MCF 10A (cell line): ENCODE measurements around the gene SQOR. TPM values are rescaled to one million over a fixed set of nuclear protein-coding genes. Genes with fewer than 3 reads are reported as not detected.
A peak's percentile ranks its signal among the peaks of the same experiment; 100 is the strongest.

ENCODE experiments used
- BruUV-seq: library from RNA; stranded (reverse); fragments of 400-500 nt; replicated peaks from 2 replicates; lab custom pipeline; 2021; lab: Mats Ljungman, UMichigan
- CTCF ChIA-PET: fragments of 300-600 bp; sonication (Branson Sonifier 250); formaldehyde crosslinking; extraction: SDS; loops from one replicate; lab custom pipeline; 2021; ENCODE audit warnings: antibody characterized with exemption, inconsistent platforms; lab: Yijun Ruan, JAX
- POLR2A ChIA-PET: fragments of 300-600, 350-650 bp; sonication (Branson Sonifier 250); formaldehyde crosslinking; extraction: SDS; loops from one replicate; lab custom pipeline; 2020; ENCODE audit warnings: antibody characterized with exemption, inconsistent platforms; lab: Yijun Ruan, JAX
- DNase-seq: peaks from one replicate; pipeline ENCODE4 v3.0.0-alpha.2; 2018; ENCODE audit not compliant: unreplicated experiment
- H3K27ac Mint-ChIP-seq: one replicate; pipeline ENCODE4 v1.8.0; 2022; ENCODE audit warnings: mild to moderate bottlenecking, low read depth, mixed read lengths; ENCODE audit not compliant: unreplicated experiment
- H3K27me3 Mint-ChIP-seq: one replicate; pipeline ENCODE4 v1.8.0; 2022; ENCODE audit warnings: mixed read lengths; ENCODE audit not compliant: insufficient read depth, unreplicated experiment
- H3K36me3 Mint-ChIP-seq: one replicate; pipeline ENCODE4 v1.8.0; 2022; ENCODE audit warnings: mild to moderate bottlenecking, moderate library complexity, mixed read lengths; ENCODE audit not compliant: insufficient read depth, unreplicated experiment
- H3K4me1 Mint-ChIP-seq: one replicate; pipeline ENCODE4 v1.8.0; 2022; ENCODE audit warnings: mixed read lengths; ENCODE audit not compliant: insufficient read depth, unreplicated experiment
- H3K4me3 Mint-ChIP-seq: one replicate; pipeline ENCODE4 v1.8.0; 2022; ENCODE audit warnings: mild to moderate bottlenecking, moderate library complexity, mixed read lengths; ENCODE audit not compliant: unreplicated experiment
- H3K9me3 Mint-ChIP-seq: one replicate; pipeline ENCODE4 v1.8.0; 2022; ENCODE audit warnings: mixed read lengths; ENCODE audit not compliant: unreplicated experiment
- intact Hi-C: fragments of 100-400 bp; cut with micrococcal nuclease; formaldehyde crosslinking; loops from 2 replicates; pipeline ENCODE4 v1.14.1; 2022
- total RNA-seq: library from RNA; stranded (reverse); gene quantifications from 2 replicates; pipeline ENCODE4 v1.2.3, GENCODE V29; 2022
- TF ChIP-seq, protein P1 (sequence below): fragments of 200-600 bp; IDR thresholded peaks from one replicate; pipeline ENCODE4 v1.8.0; 2022; ENCODE audit warnings: antibody characterized with exemption, mild to moderate bottlenecking; ENCODE audit not compliant: unreplicated experiment

Gene SQOR
- total RNA-seq, 1 experiment from 2014 or later: 75.0 TPM

DNA sequence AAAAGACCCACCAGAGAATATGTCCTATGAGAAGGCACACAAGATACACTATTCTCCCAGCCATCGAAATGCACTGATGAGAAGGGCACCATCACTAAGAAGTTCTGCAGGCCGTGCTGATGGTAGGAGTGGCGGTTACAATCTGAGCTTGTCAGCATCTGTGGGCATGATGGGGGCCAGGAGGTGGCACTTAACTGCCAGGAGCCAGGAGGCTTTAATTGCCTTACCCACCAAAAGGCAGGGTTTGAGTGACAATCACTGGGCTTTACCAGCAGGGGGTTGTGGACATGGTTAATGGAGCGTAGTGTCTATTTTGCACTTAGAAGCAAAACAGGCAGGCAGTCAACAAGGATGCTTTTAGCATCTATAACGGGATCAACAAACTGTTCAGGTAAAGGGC, 16.0 kb upstream of the SQOR start:
- Mint-ChIP-seq H3K27ac (no peak overlapping the region), H3K36me3 (no peaks in the 10 kb centered on the region), H3K4me1 (no peaks in the 10 kb centered on the region), H3K27me3 (no peaks in the 10 kb centered on the region), H3K9me3 (no peaks in the 10 kb centered on the region), H3K4me3 (no peak overlapping the region)
- POLR2A ChIA-PET: no interaction called here
- intact Hi-C loops: no loop called here
- DNase-seq: no peak
- no TSS peak for BruUV-seq
- TF ChIP-seq, protein P1, sequence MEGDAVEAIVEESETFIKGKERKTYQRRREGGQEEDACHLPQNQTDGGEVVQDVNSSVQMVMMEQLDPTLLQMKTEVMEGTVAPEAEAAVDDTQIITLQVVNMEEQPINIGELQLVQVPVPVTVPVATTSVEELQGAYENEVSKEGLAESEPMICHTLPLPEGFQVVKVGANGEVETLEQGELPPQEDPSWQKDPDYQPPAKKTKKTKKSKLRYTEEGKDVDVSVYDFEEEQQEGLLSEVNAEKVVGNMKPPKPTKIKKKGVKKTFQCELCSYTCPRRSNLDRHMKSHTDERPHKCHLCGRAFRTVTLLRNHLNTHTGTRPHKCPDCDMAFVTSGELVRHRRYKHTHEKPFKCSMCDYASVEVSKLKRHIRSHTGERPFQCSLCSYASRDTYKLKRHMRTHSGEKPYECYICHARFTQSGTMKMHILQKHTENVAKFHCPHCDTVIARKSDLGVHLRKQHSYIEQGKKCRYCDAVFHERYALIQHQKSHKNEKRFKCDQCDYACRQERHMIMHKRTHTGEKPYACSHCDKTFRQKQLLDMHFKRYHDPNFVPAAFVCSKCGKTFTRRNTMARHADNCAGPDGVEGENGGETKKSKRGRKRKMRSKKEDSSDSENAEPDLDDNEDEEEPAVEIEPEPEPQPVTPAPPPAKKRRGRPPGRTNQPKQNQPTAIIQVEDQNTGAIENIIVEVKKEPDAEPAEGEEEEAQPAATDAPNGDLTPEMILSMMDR: no peak
- CTCF ChIA-PET: no interaction called here

DNA sequence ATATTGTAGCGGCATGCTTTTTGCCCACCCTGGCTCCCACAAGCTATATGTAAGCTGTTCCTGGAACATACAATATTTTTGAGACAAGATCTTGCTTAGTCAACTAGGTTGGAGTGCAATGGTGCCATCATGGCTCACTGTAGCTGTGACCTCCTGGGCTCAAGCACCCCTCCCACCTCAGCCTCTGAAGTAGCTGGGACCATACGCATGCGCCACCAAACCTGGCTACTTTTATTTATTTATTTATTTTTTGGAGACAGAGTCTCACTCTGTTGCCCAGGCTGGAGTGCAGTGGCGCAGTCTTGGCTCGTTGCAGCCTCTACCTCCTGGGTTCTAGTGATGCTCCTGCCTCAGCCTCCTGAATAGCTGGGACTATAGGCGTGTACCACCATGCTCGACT, 6.7 kb upstream of the SQOR start:
- H3K9me3 Mint-ChIP-seq: peaks cover 16% of the 10 kb centered on the region
- ChIA-PET POLR2A (interaction anchor here (0.8 kb wide), 1 partner anchor 9 kb away, joined by 7 read pairs; no protein-coding TSS in a partner anchor), CTCF (interaction anchor here (0.9 kb wide), 1 partner anchor 12 kb away, joined by 3 read pairs; no protein-coding TSS in a partner anchor)
- intact Hi-C loops: no loop called here
- no TSS peak for BruUV-seq
- H3K4me1 Mint-ChIP-seq: peaks cover 11% of the 10 kb centered on the region
- H3K4me3 Mint-ChIP-seq: no peak overlapping the region
- no peak overlapping the region for H3K27ac Mint-ChIP-seq
- no peak for DNase-seq
- TF ChIP-seq, protein P1: no peak
- H3K27me3 Mint-ChIP-seq: no peaks in the 10 kb centered on the region
- H3K36me3 Mint-ChIP-seq: no peaks in the 10 kb centered on the region

DNA sequence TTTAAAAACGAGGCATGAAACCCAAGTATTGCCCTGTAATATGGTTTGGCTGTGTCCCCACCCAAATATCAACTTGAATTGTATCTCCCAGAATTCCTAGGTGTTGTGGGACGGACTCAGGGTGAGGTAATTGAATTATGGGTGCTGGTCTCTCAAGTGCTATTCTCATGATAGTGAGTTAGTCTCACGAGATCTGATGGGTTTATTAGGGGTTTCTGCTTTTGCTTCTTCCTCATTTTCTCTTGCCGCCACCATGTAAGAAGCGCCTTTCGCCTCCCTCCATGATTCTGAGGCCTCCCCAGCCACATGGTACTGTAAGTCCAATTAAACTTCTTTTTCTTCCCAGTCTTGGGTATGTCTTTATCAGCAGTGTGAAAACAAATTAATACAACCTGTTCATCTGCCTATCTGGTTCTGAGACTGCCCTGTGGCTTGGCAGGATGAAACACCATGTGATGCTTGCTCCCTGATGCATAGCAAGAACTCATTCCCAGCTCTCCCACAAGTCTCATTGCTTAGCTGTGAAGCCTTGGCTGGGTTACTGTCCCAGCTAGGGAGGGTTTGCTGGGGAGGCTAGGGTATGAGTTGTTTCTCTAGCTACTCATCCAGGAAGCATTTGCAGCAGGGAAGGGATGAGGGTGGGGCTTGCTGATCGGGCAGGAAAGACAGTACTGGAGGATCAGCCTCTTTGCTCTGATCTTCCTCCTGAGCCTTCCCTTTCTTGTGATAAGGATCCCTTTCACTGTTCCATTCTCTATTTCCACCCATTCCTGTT, 3.7 kb upstream of the SQOR start:
- no TSS peak for BruUV-seq
- peaks cover 11% of the 10 kb centered on the region for H3K4me1 Mint-ChIP-seq
- no peaks in the 10 kb centered on the region for H3K36me3 Mint-ChIP-seq
- TF ChIP-seq, protein P1: no peak
- peak overlapping the region; percentile 55 for H3K27ac Mint-ChIP-seq
- H3K27me3 Mint-ChIP-seq: no peaks in the 10 kb centered on the region
- intact Hi-C loops: no loop called here
- ChIA-PET CTCF (interaction anchor here (0.6 to 1.6 kb wide), 5 partner anchors 14 to 296 kb away, joined by 3 to 8 read pairs (median 4); no protein-coding TSS in a partner anchor), POLR2A (interaction anchor here (0.6 to 1.5 kb wide), 8 partner anchors 8 to 921 kb away, joined by 3 to 14 read pairs (median 4); partner anchors contain the start of gene BLOC1S6)
- peak; percentile 59 for DNase-seq
- peaks cover 14% of the 10 kb centered on the region for H3K9me3 Mint-ChIP-seq
- peak overlapping the region; percentile 52 for H3K4me3 Mint-ChIP-seq

DNA sequence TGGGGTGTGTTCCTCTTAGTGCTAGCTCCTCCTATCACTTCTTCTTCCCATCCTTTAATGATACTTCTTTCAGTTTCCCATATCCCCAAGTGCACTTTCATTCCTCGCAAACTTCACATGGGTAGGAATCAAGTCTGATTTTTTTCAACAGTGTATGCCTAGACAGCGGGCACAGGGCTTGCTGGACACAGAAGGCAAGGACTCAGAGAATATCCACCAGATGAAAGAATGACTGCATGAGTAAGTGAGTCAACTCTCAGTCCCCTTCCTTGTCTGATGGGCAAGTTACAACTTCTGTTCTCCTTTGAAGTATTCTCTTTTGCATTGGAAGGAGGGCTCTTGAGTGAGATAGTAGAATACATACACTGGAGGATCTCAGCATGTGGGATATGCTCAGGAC, 3.1 kb upstream of the SQOR start:
- CTCF ChIA-PET: interaction anchor here (0.6 to 1.6 kb wide), 5 partner anchors 13 to 295 kb away, joined by 3 to 8 read pairs (median 4); no protein-coding TSS in a partner anchor
- POLR2A ChIA-PET: interaction anchor here (0.6 to 1.5 kb wide), 6 partner anchors 10 to 921 kb away, joined by 3 to 14 read pairs (median 6); partner anchors contain the start of gene BLOC1S6

More for the DNA sequence above, 3.1 kb upstream of the SQOR start:
- intact Hi-C loops: no loop called here
- peak overlapping the region; percentile 55 for H3K27ac Mint-ChIP-seq
- peaks cover 12% of the 10 kb centered on the region for H3K4me1 Mint-ChIP-seq
- TF ChIP-seq, protein P1: no peak
- peaks cover 8% of the 10 kb centered on the region for H3K9me3 Mint-ChIP-seq
- peak overlapping the region; percentile 52 for H3K4me3 Mint-ChIP-seq
- no peaks in the 10 kb centered on the region for H3K36me3 Mint-ChIP-seq
- BruUV-seq: no TSS peak
- H3K27me3 Mint-ChIP-seq: no peaks in the 10 kb centered on the region
- DNase-seq: no peak
